Spleen (tissue), 7 donors: Measurements from ENCODE around the gene INSL3.

ENCODE experiments used
- CTCF ChIP-seq, 11 experiments: fragments of 200-600 bp in 7 of 11; fragments of 450-650 bp in 4 of 11; sonication (generic) in 4 of 11; IDR thresholded peaks in 8 of 11; conservative IDR thresholded peaks in 3 of 11; 1 replicate in 7 of 11; 2 replicates in 4 of 11; pipeline versions ENCODE4 v1.4.0 to v1.8.0; 2016 to 2021; ENCODE audit warnings: antibody characterized with exemption in 11 of 11, inconsistent platforms in 4 of 11, mild to moderate bottlenecking in 1 of 11
- POLR2A ChIP-seq, 3 donors: fragments of 450-650 bp; IDR thresholded peaks; one replicate each; pipeline ENCODE4 v1.5.1; 2017; ENCODE audit warnings: antibody characterized with exemption in 3 of 3, mild to moderate bottlenecking in 1 of 3
- donor health status: DM: no; HTN: no; CAD: no; lungs with moderate emphysema.
- donor health status: DM: no; HTN: no; CAD: no.
- donor health status: DM: no; HTN: no; CAD: no.

- TF ChIP-seq CTCF (IDR thresholded peaks at IDR 0.05 in 8 of 11, conservative IDR thresholded peaks at IDR 0.05 in 3 of 11) (no peak), POLR2A (IDR thresholded peaks at IDR 0.05) (no peak)
Observed at GRCh38 chr19:17796013-17796837, 25.1 kb downstream of the INSL3 start.
